Left forelimb (tissue), 1 donor: ENCODE measurements around the gene ZNF606.
"Not testable (repeated sequence)": the region's sequence is repeated elsewhere in the genome, so short reads cannot be mapped to it uniquely, and the experiment has no call there.

Experiments used
- DNase-seq: peaks from one replicate; pipeline ENCODE4 v3.0.0-alpha.2; 2018; ENCODE audit warnings: low spot score

ZNF606 gene

GRCh38 chr19:58009666-58010301, 7.2 kb upstream of the ZNF606 start:
- DNase-seq, result peak; percentile 97

- peak; percentile 72 for DNase-seq
Observed at GRCh38 chr19:58009301-58009665, 6.7 kb upstream of the ZNF606 start.

GRCh38 chr19:58008877-58009276, 6.3 kb upstream of the ZNF606 start:
- DNase-seq, result not testable (repeated sequence)

- no peak for DNase-seq
Observed at GRCh38 chr19:58007285-58007684, 4.7 kb upstream of the ZNF606 start.

- DNase-seq, result no peak
Observed at GRCh38 chr19:58003174-58003828, 681 bp upstream of the ZNF606 start.

- no peak for DNase-seq
Observed at GRCh38 chr19:58001895-58002369, 688 bp downstream of the ZNF606 start.

- DNase-seq, result no peak
Observed at GRCh38 chr19:58000677-58001076, 1.9 kb downstream of the ZNF606 start.

- DNase-seq, result no peak
Observed at GRCh38 chr19:57992841-57993240, 9.8 kb downstream of the ZNF606 start.

- DNase-seq, result no peak
Observed at GRCh38 chr19:57978586-57979289, 23.9 kb downstream of the ZNF606 start.

GRCh38 chr19:57974434-57974833, 28.2 kb downstream of the ZNF606 start, which contains the start of gene C19orf18:
C19orf18 (minus strand) TSS chr19:57974534; CDS start chr19:57974432, 102 bp downstream.
- DNase-seq, result no peak

- DNase-seq, result no peak
Observed at GRCh38 chr19:57964761-57965160, 37.9 kb downstream of the ZNF606 start.

- no peak for DNase-seq
Observed at GRCh38 chr19:57961785-57962184, 40.8 kb downstream of the ZNF606 start.

GRCh38 chr19:57954996-57955395, 47.6 kb downstream of the ZNF606 start:
- DNase-seq, result no peak

GRCh38 chr19:57949702-57950101, 52.9 kb downstream of the ZNF606 start:
- no peak for DNase-seq

- DNase-seq, result no peak
Observed at GRCh38 chr19:57949296-57949695, 53.3 kb downstream of the ZNF606 start.

GRCh38 chr19:57947419-57948134, 55.0 kb downstream of the ZNF606 start, which contains the start of gene ZNF256:
ZNF256 (minus strand) TSS chr19:57947706; CDS start chr19:57947474, 232 bp downstream.
- peak; percentile 96 for DNase-seq

- no peak for DNase-seq
Observed at GRCh38 chr19:57947088-57947418, 55.6 kb downstream of the ZNF606 start.

- no peak for DNase-seq
Observed at GRCh38 chr19:57946316-57946715, 56.3 kb downstream of the ZNF606 start.

- no peak for DNase-seq
Observed at GRCh38 chr19:57941593-57941992, 61.0 kb downstream of the ZNF606 start.

- DNase-seq, result no peak
Observed at GRCh38 chr19:57935731-57936130, 66.9 kb downstream of the ZNF606 start.

- peak; percentile 77 for DNase-seq
Observed at GRCh38 chr19:57934820-57935665, 67.6 kb downstream of the ZNF606 start, which contains the start of gene ZNF418. ZNF418 (minus strand) TSS chr19:57935402; CDS start chr19:57933822, 1,580 bp downstream.
